ENCODE results near the gene CCDC51. TPM values are rescaled to one million over a fixed set of nuclear protein-coding genes. Genes with fewer than 3 reads are reported as not detected.

CCDC51 gene
- total and polyA plus RNA-seq, 2 experiments from 2014 or later = 20.8 to 24.1 TPM

GRCh38 chr3:48387634-48388033 lies 52.3 kb downstream of the CCDC51 start (continued):
- TF ChIP-seq ZNF462 (CRISPR knock-in tag; IDR thresholded peaks at IDR 0.05) = no peak
- TF ChIP-seq EZH2phosphoT487 (IDR thresholded peaks at IDR 0.05; ENCODE audit: unreplicated experiment) = no peak
- TF ChIP-seq EZH2 (IDR thresholded peaks at IDR 0.05; ENCODE audit: low read depth, unreplicated experiment) = no peak
- no peak for TF ChIP-seq NANOG (IDR thresholded peaks at IDR 0.05; ENCODE audit: borderline replicate concordance)
- TF ChIP-seq POLR2AphosphoS5 (IDR thresholded peaks at IDR 0.05; ENCODE audit: low read depth) = no peak
- no peak for TF ChIP-seq ZNF114 (CRISPR knock-in tag; IDR thresholded peaks at IDR 0.05)
- TF ChIP-seq CREB1 (CRISPR knock-in tag; IDR thresholded peaks at IDR 0.05; ENCODE audit: low read depth) = no peak
- no peak for TF ChIP-seq ETS1 (IDR thresholded peaks at IDR 0.05)

Other genes starting within 250 kb of the CCDC51 start
- not detected in 2 replicates for gene CAMP, start 216.6 kb downstream of the CCDC51 start, total RNA-seq (2014; rRNA removed; shearing (Covaris generic))
- not detected in 2 replicates for gene CAMP, start 216.6 kb downstream of the CCDC51 start, polyA plus RNA-seq (2016; fragmentation: Nextera tagmentation; extraction: Ambion mirVana)
- 106 and 115 TPM in 2 replicates for gene ZNF589, start 199.0 kb downstream of the CCDC51 start, total RNA-seq (2014; rRNA removed; shearing (Covaris generic))
- 32.1 and 36.3 TPM in 2 replicates for gene ZNF589, start 199.0 kb downstream of the CCDC51 start, polyA plus RNA-seq (2016; fragmentation: Nextera tagmentation; extraction: Ambion mirVana)
- gene NME6, start 138.8 kb downstream of the CCDC51 start, total RNA-seq (2014; rRNA removed; shearing (Covaris generic)) = 12.4 and 16.4 TPM in 2 replicates
- 11.2 and 11.7 TPM in 2 replicates for gene NME6, start 138.8 kb downstream of the CCDC51 start, polyA plus RNA-seq (2016; fragmentation: Nextera tagmentation; extraction: Ambion mirVana)
- gene SPINK8, start 106.5 kb downstream of the CCDC51 start, total RNA-seq (2014; rRNA removed; shearing (Covaris generic)) = not detected in 2 replicates
- not detected in 2 replicates for gene SPINK8, start 106.5 kb downstream of the CCDC51 start, polyA plus RNA-seq (2016; fragmentation: Nextera tagmentation; extraction: Ambion mirVana)
- not detected in 2 replicates for gene FBXW12, start 67.9 kb downstream of the CCDC51 start, total RNA-seq (2014; rRNA removed; shearing (Covaris generic))
- 0.21 and 0.73 TPM in 2 replicates for gene FBXW12, start 67.9 kb downstream of the CCDC51 start, polyA plus RNA-seq (2016; fragmentation: Nextera tagmentation; extraction: Ambion mirVana)
- 144 and 164 TPM in 2 replicates for gene PLXNB1, start 10.0 kb downstream of the CCDC51 start, total RNA-seq (2014; rRNA removed; shearing (Covaris generic))
- gene PLXNB1, start 10.0 kb downstream of the CCDC51 start, polyA plus RNA-seq (2016; fragmentation: Nextera tagmentation; extraction: Ambion mirVana) = 49.0 and 49.3 TPM in 2 replicates
- 362 and 419 TPM in 2 replicates for gene TMA7, start 138 bp upstream of the CCDC51 start, total RNA-seq (2014; rRNA removed; shearing (Covaris generic))
- gene TMA7, start 138 bp upstream of the CCDC51 start, polyA plus RNA-seq (2016; fragmentation: Nextera tagmentation; extraction: Ambion mirVana) = 2,089 and 2,333 TPM in 2 replicates
- gene ATRIP, start 6.6 kb upstream of the CCDC51 start, total RNA-seq (2014; rRNA removed; shearing (Covaris generic)) = 17.3 and 17.6 TPM in 2 replicates
- 5.8 and 6.1 TPM in 2 replicates for gene ATRIP, start 6.6 kb upstream of the CCDC51 start, polyA plus RNA-seq (2016; fragmentation: Nextera tagmentation; extraction: Ambion mirVana)
- 148 and 166 TPM in 2 replicates for gene SHISA5, start 64.1 kb upstream of the CCDC51 start, total RNA-seq (2014; rRNA removed; shearing (Covaris generic))
- 146 and 167 TPM in 2 replicates for gene SHISA5, start 64.1 kb upstream of the CCDC51 start, polyA plus RNA-seq (2016; fragmentation: Nextera tagmentation; extraction: Ambion mirVana)
- 15.0 and 22.9 TPM in 2 replicates for gene PFKFB4, start 116.7 kb upstream of the CCDC51 start, total RNA-seq (2014; rRNA removed; shearing (Covaris generic))
- 7.6 and 8.6 TPM in 2 replicates for gene PFKFB4, start 116.7 kb upstream of the CCDC51 start, polyA plus RNA-seq (2016; fragmentation: Nextera tagmentation; extraction: Ambion mirVana)
- 0.12 and 0.17 TPM in 2 replicates for gene UCN2, start 123.7 kb upstream of the CCDC51 start, total RNA-seq (2014; rRNA removed; shearing (Covaris generic))
- gene UCN2, start 123.7 kb upstream of the CCDC51 start, polyA plus RNA-seq (2016; fragmentation: Nextera tagmentation; extraction: Ambion mirVana) = not detected in 2 replicates
- 5.2 and 7.9 TPM in 2 replicates for gene COL7A1, start 155.2 kb upstream of the CCDC51 start, total RNA-seq (2014; rRNA removed; shearing (Covaris generic))
- gene COL7A1, start 155.2 kb upstream of the CCDC51 start, polyA plus RNA-seq (2016; fragmentation: Nextera tagmentation; extraction: Ambion mirVana) = 3.0 and 4.0 TPM in 2 replicates
- gene UQCRC1, start 169.5 kb upstream of the CCDC51 start, total RNA-seq (2014; rRNA removed; shearing (Covaris generic)) = 439 and 460 TPM in 2 replicates
- gene UQCRC1, start 169.5 kb upstream of the CCDC51 start, polyA plus RNA-seq (2016; fragmentation: Nextera tagmentation; extraction: Ambion mirVana) = 232 and 256 TPM in 2 replicates
- not detected in 2 replicates for gene TMEM89, start 181.7 kb upstream of the CCDC51 start, total RNA-seq (2014; rRNA removed; shearing (Covaris generic))
- gene TMEM89, start 181.7 kb upstream of the CCDC51 start, polyA plus RNA-seq (2016; fragmentation: Nextera tagmentation; extraction: Ambion mirVana) = not detected in 2 replicates
- 79.3 and 96.4 TPM in 2 replicates for gene SLC26A6, start 195.3 kb upstream of the CCDC51 start, total RNA-seq (2014; rRNA removed; shearing (Covaris generic))
- gene SLC26A6, start 195.3 kb upstream of the CCDC51 start, polyA plus RNA-seq (2016; fragmentation: Nextera tagmentation; extraction: Ambion mirVana) = 29.4 and 34.3 TPM in 2 replicates
- gene CELSR3, start 222.8 kb upstream of the CCDC51 start, total RNA-seq (2014; rRNA removed; shearing (Covaris generic)) = 29.2 and 33.3 TPM in 2 replicates
- 7.5 and 8.3 TPM in 2 replicates for gene CELSR3, start 222.8 kb upstream of the CCDC51 start, polyA plus RNA-seq (2016; fragmentation: Nextera tagmentation; extraction: Ambion mirVana)
- gene NCKIPSD, start 245.8 kb upstream of the CCDC51 start, total RNA-seq (2014; rRNA removed; shearing (Covaris generic)) = 43.1 and 45.1 TPM in 2 replicates
- 14.8 and 15.1 TPM in 2 replicates for gene NCKIPSD, start 245.8 kb upstream of the CCDC51 start, polyA plus RNA-seq (2016; fragmentation: Nextera tagmentation; extraction: Ambion mirVana)

Measured in GM23338 (cell line).